NCI-H82 (cell line): ENCODE measurements around the gene CABP2.
"Not testable (repeated sequence)": the region's sequence is repeated elsewhere in the genome, so short reads cannot be mapped to it uniquely, and the experiment has no call there.

Experiments used
- DNase-seq: peaks from one replicate; lab custom pipeline; 2025; lab: John Stamatoyannopoulos, UW

CABP2 gene

GRCh38 chr11:67494371-67495233 is 28.6 kb downstream of the CABP2 start:
- no peak for DNase-seq

GRCh38 chr11:67493548-67494370 is 29.5 kb downstream of the CABP2 start:
- DNase-seq = no peak

- DNase-seq = peak; percentile 29
Measured at GRCh38 chr11:67492801-67493547, 30.3 kb downstream of the CABP2 start.

- no peak for DNase-seq
Measured at GRCh38 chr11:67492069-67492727, 31.0 kb downstream of the CABP2 start.

GRCh38 chr11:67491276-67492068 is 31.8 kb downstream of the CABP2 start:
- no peak for DNase-seq

- no peak for DNase-seq
Measured at GRCh38 chr11:67490727-67491065, 32.5 kb downstream of the CABP2 start.

GRCh38 chr11:67489885-67490726 is 33.1 kb downstream of the CABP2 start:
- DNase-seq = no peak

- no peak for DNase-seq
Measured at GRCh38 chr11:67489203-67489884, 33.9 kb downstream of the CABP2 start.

GRCh38 chr11:67486481-67487195 is 36.6 kb downstream of the CABP2 start:
- no peak for DNase-seq

GRCh38 chr11:67485873-67486361 is 37.3 kb downstream of the CABP2 start:
- DNase-seq = not testable (repeated sequence)

- DNase-seq = no peak
Measured at GRCh38 chr11:67484847-67485311, 38.4 kb downstream of the CABP2 start.

GRCh38 chr11:67483831-67484665 is 39.2 kb downstream of the CABP2 start:
- no peak for DNase-seq

GRCh38 chr11:67482827-67483798 is 40.1 kb downstream of the CABP2 start, which contains the start of gene AIP:
Gene AIP (plus strand): TSS chr11:67483026. CDS start chr11:67483159, 133 bp downstream.
- peak; percentile 97 for DNase-seq

GRCh38 chr11:67482275-67482826 is 40.9 kb downstream of the CABP2 start:
- no peak for DNase-seq

- DNase-seq = not testable (repeated sequence)
Measured at GRCh38 chr11:67477344-67478050, 45.7 kb downstream of the CABP2 start.
